GM23338 (cell line): ENCODE data around the gene CBLC. TPM values are rescaled to one million over a fixed set of nuclear protein-coding genes. Genes with fewer than 3 reads are reported as not detected.

Source experiments
- ATAC-seq: fragments of 200-7000 bp; cut with Tn5 transposase; 3 replicates; pipeline ENCODE4 v1.9.1; 2020
- DNase-seq: peaks from one replicate; pipeline ENCODE4 v3.0.0-alpha.2; 2015; ENCODE audit warnings: low spot score
- H2AFZ ChIP-seq: fragments of 200-600 bp; sonication (generic); 2 replicates; pipeline ENCODE4 v1.8.0; 2016; ENCODE audit warnings: antibody characterized with exemption, mild to moderate bottlenecking, moderate library complexity
- H3F3A ChIP-seq: fragments of 200-600 bp; sonication (generic); replicated peaks from 2 replicates; pipeline ENCODE4 v1.8.0; 2017; ENCODE audit warnings: antibody characterized with exemption, mixed run types, low read depth
- H3K27ac ChIP-seq: fragments of 200-600 bp; sonication (generic); 2 replicates; pipeline ENCODE4 v1.6.1; 2016; ENCODE audit warnings: low read depth
- H3K27me3 ChIP-seq: fragments of 200-600 bp; sonication (generic); 2 replicates; pipeline ENCODE4 v1.8.0; 2016; ENCODE audit warnings: mild to moderate bottlenecking, mixed run types, moderate library complexity; ENCODE audit not compliant: insufficient read depth
- H3K36me3 ChIP-seq: fragments of 200-600 bp; sonication (generic); 2 replicates; pipeline ENCODE4 v1.8.0; 2016; ENCODE audit warnings: mild to moderate bottlenecking; ENCODE audit not compliant: insufficient read depth
- H3K4me1 ChIP-seq: fragments of 200-600 bp; sonication (generic); 2 replicates; pipeline ENCODE4 v1.8.0; 2016; ENCODE audit warnings: mild to moderate bottlenecking, moderate library complexity; ENCODE audit not compliant: insufficient read depth
- H3K4me2 ChIP-seq: fragments of 200-600 bp; sonication (generic); 2 replicates; pipeline ENCODE4 v1.7.1; 2017; ENCODE audit warnings: mixed run types
- H3K4me3 ChIP-seq: fragments of 200-600 bp; sonication (generic); 2 replicates; pipeline ENCODE4 v1.6.1; 2016; ENCODE audit warnings: mixed run types
- H3K79me2 ChIP-seq: fragments of 200-600 bp; sonication (generic); replicated peaks from 2 replicates; pipeline ENCODE4 v1.8.0; 2017; ENCODE audit warnings: mild to moderate bottlenecking; ENCODE audit not compliant: insufficient read depth
- H3K9me2 ChIP-seq: fragments of 200-600 bp; sonication (generic); 2 replicates; pipeline ENCODE4 v1.8.0; 2017; ENCODE audit not compliant: insufficient read depth
- H4K20me1 ChIP-seq: fragments of 200-600 bp; sonication (generic); replicated peaks from 2 replicates; pipeline ENCODE4 v1.8.0; 2017; ENCODE audit warnings: mild to moderate bottlenecking; ENCODE audit not compliant: insufficient read depth
- H3K27ac Mint-ChIP-seq: 2 replicates; pipeline ENCODE4 v1.8.0; 2020; ENCODE audit warnings: inconsistent platforms, mild to moderate bottlenecking, moderate library complexity, mixed read lengths
- H3K27me3 Mint-ChIP-seq: 3 replicates; pipeline ENCODE4 v1.8.0; 2022; ENCODE audit warnings: low read depth, mild to moderate bottlenecking, moderate library complexity, mixed read lengths, inconsistent platforms; ENCODE audit not compliant: insufficient read depth, poor library complexity
- H3K36me3 Mint-ChIP-seq: 3 replicates; pipeline ENCODE4 v1.8.0; 2021; ENCODE audit warnings: low read depth, mild to moderate bottlenecking, inconsistent platforms, moderate library complexity, mixed read lengths
- H3K4me1 Mint-ChIP-seq: 3 replicates; pipeline ENCODE4 v1.8.0; 2020; ENCODE audit warnings: mild to moderate bottlenecking, inconsistent platforms, mixed read lengths
- H3K4me3 Mint-ChIP-seq: 3 replicates; pipeline ENCODE4 v1.8.0; 2021; ENCODE audit warnings: moderate library complexity, mild to moderate bottlenecking, inconsistent platforms, mixed read lengths
- H3K9me3 Mint-ChIP-seq: 3 replicates; pipeline ENCODE4 v1.8.0; 2020; ENCODE audit warnings: moderate library complexity, mild to moderate bottlenecking, inconsistent platforms, mixed read lengths
- CTCF ChIP-seq, 2 experiments: fragments of 200-600 bp in 1 of 2; sonication (generic) in 1 of 2; conservative IDR thresholded peaks; 2 replicates each; pipeline versions ENCODE4 v1.5.1 to v1.6.1; 2016 to 2017; ENCODE audit warnings: antibody characterized with exemption in 2 of 2, low read depth in 2 of 2, mild to moderate bottlenecking in 2 of 2, moderate library complexity in 1 of 2
- EZH2phosphoT487 ChIP-seq: fragments of 200-600 bp; sonication (generic); IDR thresholded peaks from one replicate; pipeline ENCODE4 v1.8.1; 2018; ENCODE audit warnings: antibody characterized with exemption; ENCODE audit not compliant: unreplicated experiment
- POLR2AphosphoS5 ChIP-seq: IDR thresholded peaks from 2 replicates; pipeline ENCODE4 v1.6.1; 2016; ENCODE audit warnings: antibody characterized with exemption, low read depth
- STAT1 ChIP-seq: IDR thresholded peaks from one replicate; pipeline ENCODE4 v1.6.1; 2016; ENCODE audit warnings: antibody characterized with exemption; ENCODE audit not compliant: unreplicated experiment
- ZNF114 ChIP-seq: fragments of 250-450 bp; sonication (Bioruptor Pico); IDR thresholded peaks from 2 replicates; pipeline ENCODE4 v1.5.0; 2020; ENCODE audit warnings: mild to moderate bottlenecking, moderate library complexity
- ZNF331 ChIP-seq: fragments of 250-450 bp; sonication (Bioruptor Pico); IDR thresholded peaks from 2 replicates; pipeline ENCODE4 v1.5.0; 2020; ENCODE audit warnings: low read depth, mild to moderate bottlenecking, moderate library complexity
- polyA plus RNA-seq: library from polyadenylated mRNA; unstranded; fragments of >200 nt; fragmentation: Nextera tagmentation; extraction: Ambion mirVana; gene quantifications from 2 replicates; pipeline ENCODE4 v1.2.1, GENCODE V29; 2016
- total RNA-seq: library from RNA; depleted of rRNA; stranded (reverse); fragments of >200 nt; shearing (Covaris generic); gene quantifications from 2 replicates; pipeline ENCODE4 v1.2.3, GENCODE V29; 2014
- TF ChIP-seq, protein P1 (sequence below): IDR thresholded peaks from one replicate; pipeline ENCODE4 v1.6.1; 2018; ENCODE audit warnings: antibody characterized with exemption; ENCODE audit not compliant: unreplicated experiment

Gene CBLC
- total and polyA plus RNA-seq, 2 experiments from 2014 or later, result 14.5 to 29.3 TPM

GRCh38 chr19:44819246-44819832, 41.6 kb downstream of the CBLC start (continued):
- TF ChIP-seq STAT1 (no peak), CTCF (conservative IDR thresholded peaks at IDR 0.05; ENCODE audit: low read depth in 2 of 2) (no peak), ZNF114 (CRISPR knock-in tag) (no peak), POLR2AphosphoS5 (no peak)
- TF ChIP-seq, protein P1, sequence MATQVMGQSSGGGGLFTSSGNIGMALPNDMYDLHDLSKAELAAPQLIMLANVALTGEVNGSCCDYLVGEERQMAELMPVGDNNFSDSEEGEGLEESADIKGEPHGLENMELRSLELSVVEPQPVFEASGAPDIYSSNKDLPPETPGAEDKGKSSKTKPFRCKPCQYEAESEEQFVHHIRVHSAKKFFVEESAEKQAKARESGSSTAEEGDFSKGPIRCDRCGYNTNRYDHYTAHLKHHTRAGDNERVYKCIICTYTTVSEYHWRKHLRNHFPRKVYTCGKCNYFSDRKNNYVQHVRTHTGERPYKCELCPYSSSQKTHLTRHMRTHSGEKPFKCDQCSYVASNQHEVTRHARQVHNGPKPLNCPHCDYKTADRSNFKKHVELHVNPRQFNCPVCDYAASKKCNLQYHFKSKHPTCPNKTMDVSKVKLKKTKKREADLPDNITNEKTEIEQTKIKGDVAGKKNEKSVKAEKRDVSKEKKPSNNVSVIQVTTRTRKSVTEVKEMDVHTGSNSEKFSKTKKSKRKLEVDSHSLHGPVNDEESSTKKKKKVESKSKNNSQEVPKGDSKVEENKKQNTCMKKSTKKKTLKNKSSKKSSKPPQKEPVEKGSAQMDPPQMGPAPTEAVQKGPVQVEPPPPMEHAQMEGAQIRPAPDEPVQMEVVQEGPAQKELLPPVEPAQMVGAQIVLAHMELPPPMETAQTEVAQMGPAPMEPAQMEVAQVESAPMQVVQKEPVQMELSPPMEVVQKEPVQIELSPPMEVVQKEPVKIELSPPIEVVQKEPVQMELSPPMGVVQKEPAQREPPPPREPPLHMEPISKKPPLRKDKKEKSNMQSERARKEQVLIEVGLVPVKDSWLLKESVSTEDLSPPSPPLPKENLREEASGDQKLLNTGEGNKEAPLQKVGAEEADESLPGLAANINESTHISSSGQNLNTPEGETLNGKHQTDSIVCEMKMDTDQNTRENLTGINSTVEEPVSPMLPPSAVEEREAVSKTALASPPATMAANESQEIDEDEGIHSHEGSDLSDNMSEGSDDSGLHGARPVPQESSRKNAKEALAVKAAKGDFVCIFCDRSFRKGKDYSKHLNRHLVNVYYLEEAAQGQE, result no peak

GRCh38 chr19:44820648-44821609, 43.2 kb downstream of the CBLC start:
- no peaks in the 10 kb centered on the region for H3K79me2 ChIP-seq
- H3K36me3 Mint-ChIP-seq, result peaks cover 25% of the 10 kb centered on the region
- no peak overlapping the region for H2AFZ ChIP-seq
- H3F3A ChIP-seq, result no peaks in the 10 kb centered on the region
- TF ChIP-seq, protein P1, result no peak
- TF ChIP-seq EZH2phosphoT487 (no peak), STAT1 (no peak), ZNF331 (no peak)
- no peak overlapping the region for H3K27ac ChIP-seq
- H3K9me2 ChIP-seq, result no peaks in the 10 kb centered on the region
- no peak overlapping the region for H3K4me3 ChIP-seq
- no peaks in the 10 kb centered on the region for H3K9me3 Mint-ChIP-seq
- peaks cover 34% of the 10 kb centered on the region for H3K27me3 Mint-ChIP-seq
- H4K20me1 ChIP-seq, result peaks cover 8% of the 10 kb centered on the region; the same call in 1 of the 2 replicates
- H3K27ac Mint-ChIP-seq, result no peak overlapping the region
- no peaks in the 10 kb centered on the region for H3K36me3 ChIP-seq
- H3K4me2 ChIP-seq, result no peak overlapping the region
- H3K27me3 ChIP-seq, result peaks cover 37% of the 10 kb centered on the region
- H3K4me1 ChIP-seq, result no peaks in the 10 kb centered on the region; the same call in 1 of the 2 replicates
- DNase-seq, result no peak
- ATAC-seq, result peak; percentile 24; the same call in 2 of the 3 replicates
- H3K4me3 Mint-ChIP-seq, result no peak overlapping the region
- H3K4me1 Mint-ChIP-seq, result no peaks in the 10 kb centered on the region; the same call in 2 of the 3 replicates
